Activated T-helper 2 cell treated with anti-CD3 and anti-CD28 coated beads, Interferon-gamma antibody, Interleukin-2, Interleukin-4, amounts not matched to agents 10 μg/mL and 5 μg/mL and 100 μg/mL, durations not matched to agents 14 hours and 24 hours and 36 hours (primary cell): Measurements from ENCODE around the gene EXOC6B. TPM values are rescaled to one million over a fixed set of nuclear protein-coding genes. Genes with fewer than 3 reads are reported as not detected.

Source experiments
- DNase-seq: peaks from one replicate; pipeline ENCODE4 v3.0.0; 2021; ENCODE audit warnings: low spot score
- H3K27ac Mint-ChIP-seq: one replicate; pipeline ENCODE4 v1.8.0; 2021; ENCODE audit warnings: mixed read lengths
- H3K27me3 Mint-ChIP-seq: one replicate; pipeline ENCODE4 v1.8.0; 2021; ENCODE audit warnings: low read depth, mixed read lengths
- H3K36me3 Mint-ChIP-seq: one replicate; pipeline ENCODE4 v1.8.0; 2021; ENCODE audit warnings: low read depth, mixed read lengths
- H3K4me1 Mint-ChIP-seq: one replicate; pipeline ENCODE4 v1.8.0; 2021; ENCODE audit warnings: low read depth, mixed read lengths
- H3K4me3 Mint-ChIP-seq: one replicate; pipeline ENCODE4 v1.8.0; 2021; ENCODE audit warnings: low read depth, mild to moderate bottlenecking, moderate library complexity, mixed read lengths
- H3K9me3 Mint-ChIP-seq: one replicate; pipeline ENCODE4 v1.8.0; 2021; ENCODE audit warnings: mixed read lengths
- intact Hi-C: fragments of 100-400 bp; cut with micrococcal nuclease; formaldehyde crosslinking; loops from one replicate; pipeline ENCODE4 v1.15.1; 2023
- total RNA-seq: library from RNA; stranded (reverse); gene quantifications from 2 replicates; pipeline ENCODE4 v1.2.3, GENCODE V29; 2022

EXOC6B gene
- total RNA-seq, 1 donor from 2014 or later = 9.4 TPM

GRCh38 chr2:72126186-72127100 lies 699.4 kb downstream of the EXOC6B start:
- intact Hi-C loops = no loop called here

More at GRCh38 chr2:72126186-72127100, 699.4 kb downstream of the EXOC6B start:
- H3K36me3 Mint-ChIP-seq = no peaks in the 10 kb centered on the region
- H3K4me3 Mint-ChIP-seq = no peak overlapping the region
- no peaks in the 10 kb centered on the region for H3K4me1 Mint-ChIP-seq
- H3K27me3 Mint-ChIP-seq = peaks cover 2% of the 10 kb centered on the region
- DNase-seq = no peak
- no peaks in the 10 kb centered on the region for H3K9me3 Mint-ChIP-seq
- H3K27ac Mint-ChIP-seq = no peak overlapping the region

Other genes with a start within 250 kb of the EXOC6B start
- gene SPR, start 61.4 kb upstream of the EXOC6B start, total RNA-seq = 9.5 and 9.9 TPM in 2 replicates
- not detected in 2 replicates for gene EMX1, start 91.5 kb upstream of the EXOC6B start, total RNA-seq
- 18.4 and 18.5 TPM in 2 replicates for gene SFXN5, start 245.7 kb upstream of the EXOC6B start, total RNA-seq